CD4-positive, alpha-beta T cell treated with Interleukin-6 at 100 ng/mL for 8 hours (primary cell): ENCODE measurements around the gene SLC23A2.

Experiments
- DNase-seq: peaks from one replicate; pipeline ENCODE4 v3.0.0-alpha.2; 2020; ENCODE audit warnings: mixed read lengths, low spot score

SLC23A2 gene

DNA sequence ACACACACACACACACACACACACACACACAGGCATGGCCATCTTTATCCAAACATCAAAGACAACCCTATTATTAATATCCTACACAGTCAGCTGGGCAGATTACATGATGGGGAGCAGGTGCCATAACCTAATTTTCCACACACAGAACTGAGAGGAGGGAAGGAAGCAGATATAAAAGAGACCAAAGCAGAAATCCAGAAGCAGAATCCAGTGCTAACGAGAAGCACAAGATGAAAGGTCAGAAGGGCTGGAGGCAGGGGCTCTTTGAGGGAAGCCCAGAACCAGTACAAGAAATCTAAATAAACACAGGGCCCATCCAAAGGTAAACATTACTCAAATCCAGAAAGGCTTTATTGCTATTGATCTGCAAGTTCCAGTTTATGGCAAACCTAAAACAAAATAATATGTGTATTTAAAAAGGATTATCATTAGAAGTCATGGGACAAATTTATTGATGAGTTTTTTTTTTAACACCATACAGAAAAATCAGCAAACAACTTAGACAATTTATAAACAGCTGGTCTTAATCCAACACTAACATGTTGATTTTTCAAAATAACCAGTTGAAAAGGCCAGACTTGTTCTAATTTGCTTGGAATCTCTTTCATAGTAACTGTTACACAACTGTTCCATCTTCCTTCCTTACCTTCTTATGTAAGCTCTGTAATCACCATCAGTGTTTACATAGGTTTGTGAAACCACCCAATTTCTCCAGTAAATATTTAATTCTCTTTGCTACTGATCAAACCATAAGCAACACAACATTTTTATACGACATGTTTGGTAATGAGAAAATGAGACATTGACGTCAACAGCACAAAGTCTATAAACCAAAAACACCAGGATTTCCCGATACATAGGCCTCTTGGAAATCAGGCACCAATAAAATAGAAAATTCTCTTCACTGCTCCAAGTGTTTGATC is 34.2 kb downstream of the SLC23A2 start:
- DNase-seq, result no peak

DNA sequence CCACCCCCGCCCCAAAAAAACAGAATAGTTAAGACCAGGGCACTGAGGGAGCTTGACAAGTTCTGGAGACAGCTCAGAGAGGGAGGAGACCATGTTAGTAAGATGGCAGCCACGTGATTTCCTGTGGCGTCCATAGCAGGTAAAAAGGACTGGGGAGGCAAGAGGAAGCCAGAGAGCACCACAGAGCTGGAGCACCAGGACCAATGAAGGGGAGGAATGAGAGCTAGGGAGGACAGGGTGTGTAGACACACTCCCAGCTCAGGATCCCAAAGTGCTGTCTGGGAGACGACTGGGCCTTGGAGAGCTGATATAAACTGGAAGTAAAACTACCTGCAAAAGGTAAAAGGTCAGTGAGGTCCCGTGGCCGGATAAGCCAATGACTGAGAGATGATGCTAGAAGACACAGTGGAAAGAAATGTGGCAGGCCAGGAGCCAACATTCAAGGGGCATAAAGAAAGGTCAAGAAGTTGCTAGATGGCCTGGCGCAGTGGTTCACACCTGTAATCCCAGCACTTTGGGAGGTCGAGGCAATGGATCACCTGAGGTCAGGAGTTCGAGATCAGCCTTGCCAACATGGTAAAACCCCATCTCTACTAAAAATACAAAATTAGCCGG is 39.0 kb downstream of the SLC23A2 start:
- peak; percentile 50 for DNase-seq

DNA sequence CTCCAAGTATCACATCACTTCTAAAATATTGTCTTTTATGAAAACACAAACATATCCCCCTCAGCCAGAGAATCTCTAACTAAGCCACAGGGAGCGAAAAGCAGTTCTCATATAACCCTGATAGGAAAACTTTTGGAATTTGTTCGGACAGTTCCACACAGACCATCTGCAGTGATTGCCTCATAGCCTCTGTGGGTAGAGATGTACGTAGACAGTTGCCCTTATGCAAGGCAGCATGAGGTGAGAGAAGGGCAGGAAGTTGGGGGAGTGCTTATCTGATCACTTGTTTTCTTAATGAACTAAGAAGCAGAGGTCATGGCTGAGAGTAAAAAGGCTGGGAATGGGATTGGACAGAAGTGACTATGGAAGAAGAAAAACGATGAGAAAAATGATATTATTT is 39.6 kb downstream of the SLC23A2 start:
- peak; percentile 27 for DNase-seq

DNA sequence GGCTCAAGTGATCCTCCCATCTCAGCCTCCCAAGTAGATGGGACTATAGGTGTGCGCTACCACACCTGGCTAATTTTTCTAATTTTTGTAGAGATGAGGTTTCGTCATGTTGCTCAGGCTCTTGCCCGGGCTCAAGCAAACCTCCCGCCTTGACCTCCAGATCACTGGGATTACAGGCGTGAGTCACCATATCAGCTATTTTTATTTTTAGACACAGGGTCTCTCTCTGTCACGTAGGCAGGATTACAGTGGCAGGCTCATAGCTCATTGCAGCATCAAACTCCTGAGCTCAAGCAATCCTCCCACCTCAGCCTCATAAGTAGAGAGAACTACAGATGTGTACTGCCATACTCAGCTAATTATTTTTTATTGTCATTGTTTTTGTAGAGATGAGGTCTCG is 41.7 kb downstream of the SLC23A2 start:
- DNase-seq, result no peak

DNA sequence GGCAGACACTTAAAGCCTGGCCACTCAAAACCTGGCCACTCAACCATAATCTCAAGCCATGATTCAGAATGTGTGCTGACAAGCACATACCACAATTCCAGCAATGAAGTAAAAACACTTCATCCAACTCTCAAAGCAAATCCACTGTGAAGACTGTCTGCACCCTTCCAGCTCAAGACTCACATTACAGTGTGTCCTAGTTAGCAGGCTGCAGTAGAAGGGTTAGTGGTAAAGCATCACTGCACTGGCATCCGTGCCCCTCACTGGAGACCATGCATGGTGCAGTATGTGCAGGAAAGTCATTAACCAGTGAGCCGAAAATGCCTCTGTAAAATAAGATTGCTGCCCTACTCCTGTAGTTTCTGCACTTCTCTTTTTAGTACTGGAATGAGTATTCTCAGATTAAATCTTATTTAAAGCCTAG is 43.4 kb downstream of the SLC23A2 start:
- DNase-seq, result no peak

DNA sequence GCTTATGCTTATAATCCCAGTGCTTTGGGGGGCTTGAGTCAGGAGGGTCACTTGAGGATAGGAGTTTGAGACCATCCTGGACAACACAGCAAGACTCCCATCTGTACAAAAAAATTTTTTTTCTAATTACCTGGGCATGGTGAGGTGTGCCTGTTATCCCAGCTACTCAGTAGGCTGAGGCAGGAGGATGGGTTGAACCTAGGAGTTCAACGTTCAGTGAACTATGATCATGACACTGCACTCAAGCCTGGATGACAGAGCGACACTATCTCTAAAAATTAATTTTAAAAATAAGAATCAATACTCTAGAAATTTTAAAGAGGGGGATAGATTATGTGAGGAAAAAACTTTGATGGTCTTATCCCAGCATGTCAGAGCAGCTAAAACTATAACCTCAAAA is 44.1 kb downstream of the SLC23A2 start:
- no peak for DNase-seq

DNA sequence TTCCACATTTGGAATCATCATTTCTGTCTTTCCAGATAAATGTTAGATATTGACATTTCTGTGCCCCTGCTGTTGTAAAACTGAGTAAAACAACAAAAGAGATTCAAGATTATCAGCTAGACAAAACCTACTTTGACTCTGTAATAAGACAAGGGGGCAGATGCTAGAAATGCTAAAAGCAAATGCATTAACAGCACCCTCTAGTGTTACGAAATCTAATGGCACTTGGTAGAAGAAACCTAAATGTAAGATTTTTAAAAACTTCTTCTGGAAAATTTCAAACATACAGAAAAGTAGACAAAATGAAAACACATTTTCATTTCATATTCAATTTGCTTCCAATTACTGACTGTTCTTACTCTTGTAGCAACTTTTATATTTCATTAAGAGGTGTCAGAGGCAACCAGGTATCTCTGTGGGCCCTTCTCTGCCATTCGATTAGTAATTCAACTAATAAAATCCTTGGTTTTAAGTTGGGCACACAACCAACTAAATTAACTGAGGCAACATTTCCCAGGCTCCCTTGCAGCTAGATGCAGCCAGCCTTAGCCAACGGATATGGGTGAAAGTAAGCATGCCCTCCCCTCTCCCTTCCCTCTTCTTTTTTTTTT is 45.0 kb downstream of the SLC23A2 start:
- peak; percentile 58 for DNase-seq

DNA sequence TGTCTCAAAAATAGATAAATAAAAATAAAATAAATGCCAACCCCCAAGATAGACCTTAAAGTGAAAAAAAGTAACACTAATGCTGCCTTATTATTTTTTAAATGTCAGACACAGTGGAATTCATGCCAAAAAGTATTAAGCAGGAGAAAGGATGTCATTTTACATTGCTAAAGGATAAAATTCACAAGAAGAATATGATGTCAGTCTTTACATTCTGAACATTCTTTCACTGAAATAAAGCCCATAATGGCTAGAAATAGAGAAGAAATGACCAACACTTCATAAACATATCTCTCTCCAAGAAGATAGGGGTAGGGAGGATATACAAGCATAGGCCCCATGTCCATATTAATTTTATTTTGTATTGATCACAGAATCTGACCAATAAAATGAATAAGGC is 47.4 kb downstream of the SLC23A2 start:
- DNase-seq, result no peak

DNA sequence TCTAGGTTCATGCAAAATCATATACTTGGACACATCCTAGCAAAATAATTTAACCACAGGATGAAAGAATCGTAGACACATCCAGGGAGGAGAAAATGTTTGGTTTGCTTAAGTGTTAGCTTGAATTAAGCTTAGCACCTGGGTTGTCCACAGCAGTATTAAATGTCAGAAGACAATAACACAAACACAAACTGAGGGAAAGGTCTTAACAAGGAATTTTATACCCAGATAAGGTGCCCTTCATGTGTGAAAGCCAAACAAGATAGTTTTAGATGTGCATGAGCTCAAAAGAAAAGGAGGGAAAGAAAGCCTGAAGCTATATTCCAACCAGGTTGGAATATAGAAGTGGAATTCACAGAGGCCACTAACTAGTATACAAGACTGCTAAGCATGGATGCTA is 49.1 kb downstream of the SLC23A2 start:
- no peak for DNase-seq

DNA sequence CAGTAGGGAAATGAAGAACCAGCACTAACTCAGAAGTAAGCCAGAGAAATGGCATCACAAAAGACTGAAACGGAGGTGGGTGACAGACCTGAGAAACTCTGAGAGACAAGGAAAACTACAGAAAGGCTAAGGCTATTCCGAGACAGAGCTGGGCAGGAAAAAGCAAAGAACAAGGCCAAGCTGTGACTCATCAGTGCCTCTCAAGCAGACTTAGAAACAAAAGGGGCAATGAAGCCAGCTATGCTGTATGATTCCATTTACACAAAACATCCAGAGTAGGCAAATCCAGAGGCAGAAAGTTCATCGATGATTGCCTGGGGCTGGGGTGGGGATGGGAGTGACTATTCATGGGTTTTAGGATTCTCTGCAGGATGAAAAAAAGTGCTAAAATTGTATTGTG is 50.0 kb downstream of the SLC23A2 start:
- DNase-seq, result no peak

DNA sequence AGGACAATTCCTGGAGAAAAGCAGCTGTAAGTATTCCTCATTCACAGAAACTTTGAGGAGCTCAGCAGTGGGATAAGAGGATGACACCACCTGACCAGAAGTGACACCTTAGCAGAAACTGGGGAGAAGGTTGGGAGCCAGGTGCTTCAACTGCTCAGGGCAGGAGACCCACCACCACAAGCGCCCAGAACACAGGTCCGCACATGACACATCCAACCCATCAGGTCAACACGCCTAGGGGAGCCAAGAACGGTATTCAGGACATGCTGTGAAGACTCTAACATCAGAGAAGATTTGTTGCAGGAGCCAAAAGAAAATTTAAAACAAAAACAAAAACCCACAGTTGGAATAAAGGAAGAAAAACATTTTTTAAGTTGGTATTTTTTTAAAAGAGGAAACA is 50.5 kb downstream of the SLC23A2 start:
- DNase-seq, result no peak

DNA sequence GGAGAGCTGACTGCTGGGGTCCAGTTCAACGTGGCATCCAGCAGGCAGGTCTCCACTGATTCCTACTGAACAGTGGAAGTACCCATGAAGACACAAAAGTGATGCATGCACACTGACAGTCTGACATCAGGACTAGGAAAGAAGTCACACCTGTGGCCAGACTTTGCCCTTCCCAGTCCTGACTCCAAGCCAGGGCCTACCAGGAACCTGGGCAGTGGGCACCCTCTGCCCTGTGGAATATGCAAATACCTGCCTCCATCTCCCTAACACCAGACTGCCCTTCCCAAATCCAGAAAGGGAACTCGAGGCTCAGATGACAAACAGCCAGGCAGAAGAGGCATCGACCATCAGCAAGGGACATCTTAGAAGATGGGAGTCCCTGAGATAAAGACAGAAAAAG is 50.9 kb downstream of the SLC23A2 start:
- DNase-seq, result no peak

DNA sequence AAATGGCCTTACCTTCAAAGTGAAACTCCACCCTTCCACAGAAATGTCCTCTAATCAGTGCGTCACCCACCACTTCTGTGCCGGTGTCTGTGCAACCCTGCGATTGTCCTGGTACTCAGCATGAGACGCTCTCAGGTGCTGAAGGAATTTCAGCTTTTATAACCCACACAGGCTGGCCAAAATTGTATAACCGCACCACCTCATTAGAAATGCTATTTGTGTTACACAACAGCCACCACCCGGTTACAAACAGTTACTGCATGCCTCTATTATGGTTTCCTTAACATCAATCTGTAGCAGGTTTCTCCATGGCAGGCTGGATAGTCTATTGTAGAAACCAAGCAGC is 51.5 kb downstream of the SLC23A2 start:
- DNase-seq, result peak; percentile 14

DNA sequence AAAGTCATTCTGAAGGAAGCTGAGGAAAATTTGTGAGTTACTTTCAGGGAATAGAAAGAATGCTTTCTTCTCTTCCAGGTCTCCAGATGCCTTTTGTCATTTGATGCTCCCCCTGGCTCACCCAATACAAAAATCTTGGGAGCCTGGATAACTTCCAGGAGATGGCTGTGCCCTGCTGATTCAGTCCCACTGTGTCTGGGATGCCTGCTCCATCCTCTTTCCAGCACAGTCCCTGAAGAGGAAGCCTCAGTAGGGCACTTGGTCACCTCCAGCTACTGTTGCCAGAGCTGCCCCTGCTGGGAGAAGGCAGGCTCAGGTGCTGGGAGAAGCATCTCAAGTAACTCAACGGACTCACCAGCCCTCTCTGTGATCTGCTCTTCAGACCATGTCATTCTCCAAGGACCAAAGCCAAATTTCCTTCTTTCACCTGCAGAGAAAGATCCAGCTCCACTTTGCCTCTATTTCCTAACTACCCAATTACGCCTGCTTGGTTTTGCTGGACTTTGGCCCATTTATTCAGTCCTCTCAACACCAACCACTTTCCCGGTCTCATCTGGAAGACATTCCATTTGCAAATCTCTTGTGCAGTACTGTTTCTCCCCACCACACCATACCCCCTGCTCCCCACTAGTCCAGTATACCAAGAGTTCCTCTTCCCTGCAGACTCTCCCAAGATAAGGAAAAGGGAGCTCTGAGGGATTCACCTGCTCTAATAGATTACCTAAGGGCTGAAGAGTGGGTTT is 53.3 kb downstream of the SLC23A2 start:
- DNase-seq, result no peak

DNA sequence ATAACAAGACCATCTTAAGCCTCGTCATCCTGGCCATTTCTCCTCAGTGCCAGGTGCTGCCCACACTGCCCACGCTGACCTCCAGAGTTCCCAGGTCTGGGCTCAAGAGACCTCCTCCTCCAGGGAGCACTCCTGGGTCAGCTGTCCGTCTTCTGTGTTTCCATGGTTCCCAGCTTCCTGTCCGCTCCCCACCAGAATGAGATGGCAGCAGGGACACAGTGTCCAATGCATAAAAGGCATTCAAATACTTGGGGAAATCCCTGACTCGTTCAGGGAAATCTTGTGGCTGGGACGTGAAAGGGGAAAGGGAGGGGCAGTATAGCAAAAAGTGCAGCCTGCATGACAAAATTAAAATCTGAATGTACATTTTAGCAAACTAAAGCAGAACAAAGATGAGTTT is 54.3 kb downstream of the SLC23A2 start:
- DNase-seq, result no peak

DNA sequence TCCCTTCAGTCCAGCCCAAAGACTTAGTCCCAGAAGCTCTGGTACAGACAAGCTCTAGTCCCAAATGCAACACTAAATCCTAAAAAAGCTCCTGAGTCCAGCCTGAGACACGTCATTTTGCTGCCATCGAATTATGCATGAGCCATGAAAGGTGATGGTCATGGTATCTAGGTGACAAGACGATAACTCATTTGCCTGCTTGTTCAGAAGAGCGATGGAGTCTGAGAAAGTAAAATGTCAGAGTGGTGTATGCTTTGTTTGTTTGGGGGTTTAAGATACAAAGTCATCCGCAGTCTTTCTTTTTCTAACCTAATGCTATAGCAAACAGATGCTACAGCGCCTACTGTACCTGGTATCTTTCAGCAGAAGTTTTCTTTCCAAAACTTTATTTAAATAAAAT is 54.7 kb downstream of the SLC23A2 start:
- no peak for DNase-seq

DNA sequence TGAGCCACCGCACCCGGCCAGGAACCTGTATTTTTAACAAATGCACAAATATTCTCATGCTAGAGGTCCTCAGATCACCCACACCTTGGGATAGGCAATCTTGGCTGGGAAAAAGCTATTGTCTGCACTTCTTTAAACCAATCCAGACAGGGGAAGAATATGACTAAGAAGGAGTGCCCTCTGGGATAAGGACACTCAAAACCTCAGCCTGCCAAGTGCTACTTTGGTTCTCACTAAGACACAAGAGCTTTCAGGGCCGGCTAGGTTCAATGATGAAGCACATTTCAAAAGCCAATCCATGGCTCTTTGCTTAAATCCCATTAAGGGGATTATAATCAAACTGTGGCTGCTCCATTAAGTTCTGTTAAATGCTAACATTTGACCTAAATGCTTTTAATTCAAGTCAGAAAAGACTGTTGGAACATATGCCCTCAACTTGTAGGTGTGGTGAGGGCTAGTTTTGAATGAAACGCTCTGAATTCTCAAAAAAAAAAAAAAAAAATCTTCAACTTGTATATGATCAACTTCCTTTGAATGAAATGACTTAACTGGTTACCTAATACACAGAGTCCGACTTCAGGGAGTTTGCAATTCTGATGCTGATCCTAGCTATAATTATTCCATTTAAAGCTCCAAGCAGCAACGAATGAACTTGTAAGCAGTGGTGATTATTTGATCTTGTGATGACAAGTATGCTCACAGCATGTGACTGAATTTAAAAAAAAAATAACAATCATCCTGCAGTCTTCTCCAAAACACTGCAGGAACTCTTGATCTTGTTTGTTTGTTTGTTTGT is 56.6 kb downstream of the SLC23A2 start:
- DNase-seq, result no peak

DNA sequence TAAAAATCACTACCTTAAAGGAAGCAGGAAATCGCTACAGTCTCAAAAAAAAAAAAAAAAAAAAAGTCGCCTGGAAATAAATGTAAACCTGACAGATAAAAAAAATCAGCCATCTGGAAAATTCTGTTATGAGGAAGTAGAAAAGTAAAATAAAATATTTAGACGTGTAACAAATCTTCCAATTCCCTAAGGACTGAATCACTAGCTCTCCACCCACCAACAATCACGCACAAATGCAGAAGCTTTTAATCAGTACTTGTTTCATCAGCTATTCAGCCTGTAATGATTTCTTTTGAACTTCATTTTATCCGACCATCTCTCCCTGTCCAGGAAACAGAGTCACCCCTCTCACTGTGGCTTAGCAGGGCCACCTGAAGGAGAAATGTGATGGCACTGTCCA is 59.0 kb downstream of the SLC23A2 start:
- DNase-seq, result no peak

DNA sequence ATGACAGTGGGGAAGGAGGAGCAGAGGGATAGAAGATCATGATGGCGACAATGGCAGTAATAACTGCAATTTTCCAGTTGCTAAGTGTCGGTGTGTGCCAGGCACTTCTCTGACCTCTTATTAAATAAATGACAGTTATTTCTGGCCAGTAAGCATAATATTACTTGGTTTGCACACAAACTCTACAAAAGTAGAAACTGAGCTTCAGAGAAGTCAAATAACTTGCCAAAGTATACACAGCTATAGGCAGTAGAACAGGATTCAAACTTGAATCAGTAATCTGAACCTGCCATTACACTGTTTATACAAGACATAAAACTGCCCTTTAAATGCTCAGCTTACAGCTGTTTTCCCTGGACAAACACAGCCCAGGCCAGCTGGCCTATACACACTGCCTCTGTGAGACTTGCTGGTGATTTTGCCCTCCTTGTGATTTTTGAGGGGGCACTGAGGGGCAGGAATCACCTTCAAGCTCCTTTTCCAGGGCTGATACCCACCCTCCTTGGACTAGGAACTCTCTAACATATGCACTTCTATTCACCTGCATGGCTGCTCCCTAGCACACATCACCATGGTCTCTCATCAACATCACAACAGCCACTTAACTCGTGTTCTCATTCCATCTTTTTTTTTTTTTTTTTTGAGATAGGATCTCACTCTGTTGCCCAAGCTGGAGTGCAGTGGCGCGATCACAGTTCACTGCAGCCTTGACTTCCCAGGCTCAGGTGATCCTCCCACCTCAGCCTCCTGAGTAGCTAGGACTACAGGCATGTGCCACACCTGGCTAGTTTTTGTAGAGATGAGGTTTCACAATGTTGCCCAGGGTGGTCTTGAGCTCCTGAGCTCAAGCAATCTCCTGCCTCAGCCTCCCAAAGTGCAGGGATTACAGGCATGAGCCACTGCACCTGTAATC is 63.6 kb downstream of the SLC23A2 start:
- no peak for DNase-seq

DNA sequence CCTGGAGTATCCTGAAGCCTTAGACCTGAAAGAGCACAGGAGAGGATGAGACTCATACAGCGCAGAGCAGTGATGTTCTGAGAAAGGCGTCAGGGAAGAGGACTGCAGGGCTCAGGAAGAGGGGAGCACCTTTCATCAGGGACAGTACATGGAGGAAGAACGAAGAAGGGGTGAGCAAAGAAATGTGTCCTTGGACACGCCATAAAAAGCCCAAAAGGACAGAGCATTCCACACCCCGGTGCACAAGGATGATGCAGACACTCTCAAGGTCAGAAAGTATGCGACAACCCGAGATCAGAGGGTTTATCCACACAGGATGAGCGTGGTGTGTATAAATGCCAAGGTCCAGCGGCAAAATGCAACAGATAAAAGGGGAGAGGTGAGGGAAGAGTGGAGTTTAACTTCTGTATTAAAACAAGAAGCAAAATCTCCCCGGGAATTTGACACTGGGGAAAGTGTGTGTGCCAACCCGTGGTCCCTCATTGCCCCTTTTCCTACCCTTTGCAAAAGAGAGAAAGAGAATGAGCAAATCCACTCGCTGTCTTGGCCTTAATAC is 64.4 kb downstream of the SLC23A2 start:
- DNase-seq, result no peak
